Measurements from ENCODE around the gene SLC2A3.
"Not testable (repeated sequence)": the region's sequence is repeated elsewhere in the genome, so short reads cannot be mapped to it uniquely, and the experiment has no call there.

Gene SLC2A3

GRCh38 chr12:7934091-7934888, 1.7 kb downstream of the SLC2A3 start:
- Mint-ChIP-seq H3K9me3 (no peaks in the 10 kb centered on the region), H3K27ac (no peak overlapping the region), H3K27me3 (no peaks in the 10 kb centered on the region), H3K36me3 (ENCODE audit: low read depth) (peaks cover 20% of the 10 kb centered on the region), H3K4me3 (no peak overlapping the region), H3K4me1 (ENCODE audit: low read depth) (peaks cover 29% of the 10 kb centered on the region)

DNA sequence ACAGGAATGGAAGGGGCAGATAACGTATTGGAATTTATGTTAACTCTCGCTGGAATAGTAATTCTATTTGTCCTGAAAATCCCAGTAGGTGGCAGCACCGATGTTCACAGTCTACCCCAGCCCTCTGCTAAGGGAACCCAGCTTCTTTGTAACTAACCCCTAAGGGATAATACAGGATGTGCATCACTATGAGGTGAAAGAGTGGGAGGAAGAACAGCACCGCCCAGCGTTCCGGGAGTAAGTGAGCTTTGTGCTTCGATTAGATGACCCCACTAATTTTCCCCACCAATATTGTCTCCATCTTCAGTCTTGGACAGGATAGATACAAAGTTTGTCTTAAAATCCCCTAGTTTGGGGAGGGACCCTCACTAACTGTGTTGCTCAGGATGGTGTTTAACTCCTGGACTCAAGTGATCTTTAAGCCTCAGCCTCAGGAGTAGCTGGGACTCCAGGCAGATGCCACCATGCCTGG, 2.7 kb downstream of the SLC2A3 start:
- H3K27me3 Mint-ChIP-seq = no peaks in the 10 kb centered on the region
- H3K36me3 Mint-ChIP-seq (ENCODE audit: low read depth) = peaks cover 30% of the 10 kb centered on the region
- H3K4me3 Mint-ChIP-seq = no peak overlapping the region
- H3K9me3 Mint-ChIP-seq = no peaks in the 10 kb centered on the region
- no peak overlapping the region for H3K27ac Mint-ChIP-seq
- peaks cover 34% of the 10 kb centered on the region for H3K4me1 Mint-ChIP-seq (ENCODE audit: low read depth)

- H3K9me3 Mint-ChIP-seq, H3K27me3 Mint-ChIP-seq, H3K4me3 Mint-ChIP-seq, H3K27ac Mint-ChIP-seq: not testable (repeated sequence)
- peaks cover 29% of the 10 kb centered on the region for H3K4me1 Mint-ChIP-seq (ENCODE audit: low read depth)
- peaks cover 35% of the 10 kb centered on the region for H3K36me3 Mint-ChIP-seq (ENCODE audit: low read depth)
Measured at GRCh38 chr12:7932599-7933240, 3.3 kb downstream of the SLC2A3 start.

GRCh38 chr12:7929083-7929792, 6.7 kb downstream of the SLC2A3 start:
- Mint-ChIP-seq H3K36me3 (ENCODE audit: low read depth) (peaks cover 63% of the 10 kb centered on the region), H3K27ac (peak overlapping the region; percentile 26), H3K9me3 (no peaks in the 10 kb centered on the region), H3K27me3 (no peaks in the 10 kb centered on the region), H3K4me3 (no peak overlapping the region), H3K4me1 (ENCODE audit: low read depth) (peaks cover 34% of the 10 kb centered on the region)

- Mint-ChIP-seq H3K4me1 (ENCODE audit: low read depth) (peaks cover 38% of the 10 kb centered on the region), H3K27ac (no peak overlapping the region), H3K36me3 (ENCODE audit: low read depth) (peaks cover 70% of the 10 kb centered on the region), H3K9me3 (no peaks in the 10 kb centered on the region), H3K27me3 (no peaks in the 10 kb centered on the region), H3K4me3 (no peak overlapping the region)
Measured at GRCh38 chr12:7927470-7927869, 8.5 kb downstream of the SLC2A3 start.

DNA sequence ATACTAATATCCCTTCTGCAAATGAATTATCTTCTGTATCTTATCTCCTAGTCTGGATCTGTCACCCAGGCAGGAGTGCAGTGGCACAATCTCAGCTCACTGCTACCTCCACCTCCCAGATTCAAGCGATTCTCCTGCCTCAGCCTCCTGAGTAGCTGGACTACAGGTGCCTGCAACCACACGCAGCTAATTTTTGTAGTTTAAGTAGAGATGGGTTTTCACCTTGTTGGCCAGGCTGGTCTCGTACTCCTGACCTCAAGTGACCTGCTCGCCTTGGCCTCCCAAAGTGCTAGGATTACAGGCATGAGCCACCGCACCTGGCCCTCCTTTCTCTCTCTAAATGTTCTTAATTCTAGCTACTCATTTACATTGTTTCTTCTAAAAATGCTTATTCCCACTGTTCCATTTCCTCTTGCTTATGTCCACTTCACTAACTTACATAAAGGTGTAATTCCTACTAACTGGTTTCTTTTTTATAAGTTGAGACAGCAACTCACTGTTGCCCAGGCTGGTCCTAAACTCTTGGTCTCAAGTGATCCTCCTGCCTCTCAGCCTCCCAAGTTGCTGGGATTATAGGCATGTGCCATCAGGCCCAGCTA, 9.8 kb downstream of the SLC2A3 start:
- not testable (repeated sequence) for H3K27ac Mint-ChIP-seq, H3K4me3 Mint-ChIP-seq, H3K27me3 Mint-ChIP-seq, H3K9me3 Mint-ChIP-seq
- peaks cover 36% of the 10 kb centered on the region for H3K4me1 Mint-ChIP-seq (ENCODE audit: low read depth)
- H3K36me3 Mint-ChIP-seq (ENCODE audit: low read depth) = peaks cover 77% of the 10 kb centered on the region

- peaks cover 20% of the 10 kb centered on the region for H3K4me1 Mint-ChIP-seq (ENCODE audit: low read depth)
- peaks cover 80% of the 10 kb centered on the region for H3K36me3 Mint-ChIP-seq (ENCODE audit: low read depth)
- H3K27me3 Mint-ChIP-seq = no peaks in the 10 kb centered on the region
- H3K4me3 Mint-ChIP-seq = no peak overlapping the region
- H3K9me3 Mint-ChIP-seq = no peaks in the 10 kb centered on the region
- no peak overlapping the region for H3K27ac Mint-ChIP-seq
Measured at GRCh38 chr12:7923241-7924236, 12.4 kb downstream of the SLC2A3 start.

DNA sequence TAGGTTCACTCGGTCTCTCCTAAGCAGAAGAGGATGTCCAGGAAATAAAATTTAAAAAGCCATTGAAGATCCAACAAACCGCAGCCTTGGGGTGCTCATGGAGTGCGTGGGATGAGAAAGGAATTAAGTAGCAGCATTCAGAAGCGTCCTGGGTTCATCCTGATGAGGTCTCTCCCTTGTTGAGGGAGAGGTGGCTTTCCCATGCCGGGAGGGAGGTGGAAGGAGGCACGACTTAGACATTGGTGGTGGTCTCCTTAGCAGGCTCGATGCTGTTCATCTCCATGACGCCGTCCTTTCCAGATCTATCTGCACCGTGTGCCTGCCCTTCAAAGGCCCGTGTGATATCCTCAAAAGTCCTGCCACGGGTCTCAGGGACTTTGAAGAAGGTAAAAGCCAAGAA, 14.8 kb downstream of the SLC2A3 start:
- H3K36me3 Mint-ChIP-seq (ENCODE audit: low read depth) = peaks cover 66% of the 10 kb centered on the region
- H3K27ac Mint-ChIP-seq = not testable (repeated sequence)

GRCh38 chr12:7918268-7918590, 17.8 kb downstream of the SLC2A3 start:
- H3K27me3 Mint-ChIP-seq, H3K4me3 Mint-ChIP-seq, H3K27ac Mint-ChIP-seq, H3K9me3 Mint-ChIP-seq: not testable (repeated sequence)
- Mint-ChIP-seq H3K4me1 (ENCODE audit: low read depth) (peaks cover 27% of the 10 kb centered on the region), H3K36me3 (ENCODE audit: low read depth) (peaks cover 53% of the 10 kb centered on the region)

More for the DNA sequence above, 14.8 kb downstream of the SLC2A3 start:
- not testable (repeated sequence) for H3K9me3 Mint-ChIP-seq, H3K27me3 Mint-ChIP-seq, H3K4me3 Mint-ChIP-seq
- peaks cover 23% of the 10 kb centered on the region for H3K4me1 Mint-ChIP-seq (ENCODE audit: low read depth)

DNA sequence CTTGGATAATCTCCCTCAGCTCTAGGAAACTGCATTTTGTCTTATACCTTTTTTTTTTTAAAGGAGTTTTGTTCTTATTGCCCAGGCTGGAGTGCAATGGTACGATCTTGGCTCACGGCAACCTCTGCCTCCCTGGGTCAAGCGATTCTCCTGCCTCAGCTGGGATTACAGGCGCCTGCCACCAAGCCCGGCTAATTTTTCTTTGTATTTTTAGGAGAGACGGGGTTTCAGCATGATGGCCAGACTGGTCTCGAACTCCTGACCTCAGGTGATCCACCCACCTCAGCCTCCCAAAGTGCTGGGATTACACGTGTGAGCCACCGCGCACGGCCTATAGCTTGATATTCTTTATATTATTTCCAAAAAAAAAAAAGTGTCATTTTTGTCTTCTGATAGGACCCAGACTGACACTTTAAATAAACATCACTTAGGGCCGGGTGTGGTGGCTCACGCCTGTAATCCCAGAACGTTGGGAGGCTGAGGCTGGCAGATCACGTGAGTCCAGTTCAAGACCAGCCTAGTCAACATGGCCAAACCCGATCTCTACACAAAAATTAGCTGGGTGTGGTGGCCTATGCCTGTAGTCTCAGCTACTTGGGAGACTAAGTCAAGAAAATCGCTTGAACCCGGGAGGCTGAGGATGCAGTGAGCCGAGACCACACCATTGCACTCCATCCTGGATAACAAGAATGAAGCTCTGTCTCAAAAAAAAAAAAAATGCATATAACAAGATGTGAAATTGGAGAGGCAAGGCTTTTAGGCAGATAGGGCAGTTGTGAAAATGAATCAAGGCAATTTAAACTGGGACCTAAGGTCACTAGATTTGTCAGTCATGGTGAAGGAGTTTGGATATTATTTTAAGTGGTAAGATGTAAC, 18.4 kb downstream of the SLC2A3 start:
- H3K27ac Mint-ChIP-seq = no peak overlapping the region
- peaks cover 25% of the 10 kb centered on the region for H3K4me1 Mint-ChIP-seq (ENCODE audit: low read depth)
- no peak overlapping the region for H3K4me3 Mint-ChIP-seq
- H3K36me3 Mint-ChIP-seq (ENCODE audit: low read depth) = peaks cover 47% of the 10 kb centered on the region
- H3K9me3 Mint-ChIP-seq = no peaks in the 10 kb centered on the region
- no peaks in the 10 kb centered on the region for H3K27me3 Mint-ChIP-seq

- H3K27ac Mint-ChIP-seq = no peak overlapping the region
- H3K27me3 Mint-ChIP-seq = no peaks in the 10 kb centered on the region
- no peak overlapping the region for H3K4me3 Mint-ChIP-seq
- H3K9me3 Mint-ChIP-seq = no peaks in the 10 kb centered on the region
- H3K4me1 Mint-ChIP-seq (ENCODE audit: low read depth) = peaks cover 21% of the 10 kb centered on the region
- peaks cover 41% of the 10 kb centered on the region for H3K36me3 Mint-ChIP-seq (ENCODE audit: low read depth)
Measured at GRCh38 chr12:7916936-7917335, 19.1 kb downstream of the SLC2A3 start.

GRCh38 chr12:7915661-7916403, 20.2 kb downstream of the SLC2A3 start:
- Mint-ChIP-seq H3K27me3 (no peaks in the 10 kb centered on the region), H3K4me3 (peak overlapping the region; percentile 16), H3K4me1 (ENCODE audit: low read depth) (peaks cover 17% of the 10 kb centered on the region), H3K27ac (no peak overlapping the region), H3K36me3 (ENCODE audit: low read depth) (peaks cover 30% of the 10 kb centered on the region), H3K9me3 (no peaks in the 10 kb centered on the region)

GRCh38 chr12:7910106-7910505, 25.9 kb downstream of the SLC2A3 start:
- not testable (repeated sequence) for H3K4me3 Mint-ChIP-seq; H3K27me3 Mint-ChIP-seq; H3K4me1 Mint-ChIP-seq (ENCODE audit: low read depth); H3K36me3 Mint-ChIP-seq (ENCODE audit: low read depth); H3K27ac Mint-ChIP-seq; H3K9me3 Mint-ChIP-seq

All from stimulated activated naive CD8-positive, alpha-beta T cell treated with anti-CD3 and anti-CD28 coated beads, Interleukin-15, Interleukin-2, amounts not matched to agents 100 ng/mL and 50 ng/mL, for 24 hours (primary cell).